Peyer's patch (tissue), 4 donors: ENCODE measurements around the gene INF2. TPM values are rescaled to one million over a fixed set of nuclear protein-coding genes. Genes with fewer than 3 reads are reported as not detected.

ENCODE experiments used
- DNase-seq, 3 donors: peaks; one replicate each; pipeline ENCODE4 v3.0.0-alpha.2; 2017 to 2019
- H3K27ac ChIP-seq, 4 donors: fragments of 200-600 bp; sonication (generic); one replicate each; pipeline ENCODE4 v1.5.1; 2016 to 2019
- H3K27me3 ChIP-seq, 2 donors: fragments of 200-600 bp; sonication (generic); one replicate each; pipeline ENCODE4 v1.5.1; 2019
- H3K36me3 ChIP-seq, 3 donors: fragments of 200-600 bp; sonication (generic); one replicate each; pipeline ENCODE4 v1.5.1; 2016 to 2019
- H3K4me1 ChIP-seq, 4 donors: fragments of 200-600 bp; sonication (generic); one replicate each; pipeline ENCODE4 v1.5.1; 2016 to 2019
- H3K4me3 ChIP-seq, 4 donors: fragments of 200-600 bp; sonication (generic); 1 replicate in 3 of 4; 2 replicates in 1 of 4; pipeline ENCODE4 v1.5.1; 2016 to 2019; ENCODE audit warnings: mild to moderate bottlenecking in 1 of 4
- H3K9me3 ChIP-seq, 4 donors: fragments of 200-600 bp; sonication (generic); one replicate each; pipeline ENCODE4 v1.5.1; 2016 to 2019; ENCODE audit warnings: mild to moderate bottlenecking in 1 of 4
- CTCF ChIP-seq, 6 experiments: fragments of 450-650 bp in 4 of 6; fragments of 200-600 bp in 2 of 6; sonication (generic) in 1 of 6; IDR thresholded peaks; one replicate each; pipeline ENCODE4 v1.5.1; 2017 to 2019; ENCODE audit warnings: antibody characterized with exemption in 6 of 6, mild to moderate bottlenecking in 3 of 6, moderate library complexity in 1 of 6
- POLR2A ChIP-seq, 2 donors: fragments of 450-650 bp; IDR thresholded peaks; one replicate each; pipeline ENCODE4 v1.5.1; 2017; ENCODE audit warnings: antibody characterized with exemption in 2 of 2, mild to moderate bottlenecking in 2 of 2, moderate library complexity in 2 of 2
- total RNA-seq, 4 donors: library from RNA; depleted of rRNA; stranded (reverse); fragments of >200 nt; gene quantifications; one replicate each; pipeline ENCODE4 v1.1.0, GENCODE V29; 2016

INF2 gene
- total RNA-seq, 4 donors from 2014 or later, result 137 to 287 (median 203) TPM

- TF ChIP-seq POLR2A (IDR thresholded peaks at IDR 0.05), result no peak
- no peak for TF ChIP-seq CTCF (IDR thresholded peaks at IDR 0.05)
- H3K36me3 ChIP-seq, result peaks cover 0 to 73% (median 2%) of the 10 kb centered on the region in 3 donors
- H3K4me3 ChIP-seq, result no peak overlapping the region
- no peaks in the 10 kb centered on the region for H3K4me1 ChIP-seq
- no peaks in the 10 kb centered on the region for H3K9me3 ChIP-seq
- H3K27ac ChIP-seq, result no peak overlapping the region
- H3K27me3 ChIP-seq, result no peaks in the 10 kb centered on the region
- no peak for DNase-seq
These were observed 26.5 kb downstream of the INF2 start for GRCh38 chr14:104715871-104716270.

GRCh38 chr14:104717137-104717536 lies 27.7 kb downstream of the INF2 start:
- no peaks in the 10 kb centered on the region for H3K27me3 ChIP-seq
- no peak for TF ChIP-seq POLR2A (IDR thresholded peaks at IDR 0.05)
- TF ChIP-seq CTCF (IDR thresholded peaks at IDR 0.05), result no peak
- peaks cover 0 to 60% (median 0%) of the 10 kb centered on the region in 3 donors for H3K36me3 ChIP-seq

GRCh38 chr14:104717646-104718045 lies 28.2 kb downstream of the INF2 start:
- TF ChIP-seq POLR2A (IDR thresholded peaks at IDR 0.05) (no peak), CTCF (IDR thresholded peaks at IDR 0.05) (no peak)
- H3K27ac ChIP-seq, result no peak overlapping the region
- no peaks in the 10 kb centered on the region for H3K9me3 ChIP-seq
- no peaks in the 10 kb centered on the region for H3K27me3 ChIP-seq
- peaks cover 0 to 55% (median 0%) of the 10 kb centered on the region in 3 donors for H3K36me3 ChIP-seq
- peak in 1 of 3 donors; percentile 26 for DNase-seq
- no peak overlapping the region for H3K4me3 ChIP-seq
- peaks cover 0 to 10% (median 0%) of the 10 kb centered on the region in 4 donors for H3K4me1 ChIP-seq

More at GRCh38 chr14:104717137-104717536, 27.7 kb downstream of the INF2 start:
- Histone ChIP-seq H3K4me1 (peaks cover 0 to 5% (median 0%) of the 10 kb centered on the region in 4 donors), H3K4me3 (no peak overlapping the region), H3K27ac (no peak overlapping the region), H3K9me3 (no peaks in the 10 kb centered on the region)
- no peak for DNase-seq

GRCh38 chr14:104718147-104718546 lies 28.7 kb downstream of the INF2 start:
- no peak for DNase-seq
- Histone ChIP-seq H3K27me3 (no peaks in the 10 kb centered on the region), H3K4me3 (no peak overlapping the region), H3K36me3 (peaks cover 0 to 50% (median 0%) of the 10 kb centered on the region in 3 donors), H3K9me3 (no peaks in the 10 kb centered on the region), H3K27ac (no peak overlapping the region), H3K4me1 (peaks cover under 1 to 15% (median 1%) of the 10 kb centered on the region in 4 donors)
- TF ChIP-seq POLR2A (IDR thresholded peaks at IDR 0.05) (no peak), CTCF (IDR thresholded peaks at IDR 0.05) (no peak)

GRCh38 chr14:104718871-104719270 lies 29.5 kb downstream of the INF2 start:
- Histone ChIP-seq H3K36me3 (peaks cover 0 to 43% (median 0%) of the 10 kb centered on the region in 3 donors), H3K4me3 (no peak overlapping the region), H3K4me1 (peaks cover 5 to 22% (median 7%) of the 10 kb centered on the region in 4 donors), H3K27me3 (no peaks in the 10 kb centered on the region), H3K9me3 (no peaks in the 10 kb centered on the region), H3K27ac (no peak overlapping the region)
- DNase-seq, result no peak
- TF ChIP-seq CTCF (IDR thresholded peaks at IDR 0.05) (no peak), POLR2A (IDR thresholded peaks at IDR 0.05) (no peak)

- H3K4me3 ChIP-seq, result no peak overlapping the region
- peaks cover 5 to 24% (median 8%) of the 10 kb centered on the region in 4 donors for H3K4me1 ChIP-seq
- H3K27ac ChIP-seq, result no peak overlapping the region
- no peaks in the 10 kb centered on the region for H3K27me3 ChIP-seq
- peaks cover 0 to 38% (median 0%) of the 10 kb centered on the region in 3 donors for H3K36me3 ChIP-seq
- TF ChIP-seq POLR2A (IDR thresholded peaks at IDR 0.05), result no peak
- no peak for TF ChIP-seq CTCF (IDR thresholded peaks at IDR 0.05)
- no peak for DNase-seq
- H3K9me3 ChIP-seq, result no peaks in the 10 kb centered on the region
These were observed 29.9 kb downstream of the INF2 start for GRCh38 chr14:104719343-104719742.
